Body of pancreas (tissue), 4 donors: ENCODE results near the gene OLFML3.

Experiments used
- CTCF ChIP-seq, 7 experiments: fragments of 450-650 bp in 4 of 7; fragments of 200-600 bp in 3 of 7; sonication (generic) in 3 of 7; IDR thresholded peaks; one replicate each; pipeline ENCODE4 v1.5.1; 2016 to 2019; ENCODE audit warnings: antibody characterized with exemption in 7 of 7
- POLR2A ChIP-seq, 3 donors: fragments of 450-650 bp; IDR thresholded peaks; one replicate each; pipeline ENCODE4 v1.6.1; 2016; ENCODE audit warnings: antibody characterized with exemption in 3 of 3, mild to moderate bottlenecking in 2 of 3

GRCh38 chr1:114026797-114027196 is 47.5 kb downstream of the OLFML3 start:
- TF ChIP-seq POLR2A (IDR thresholded peaks at IDR 0.05) (no peak), CTCF (IDR thresholded peaks at IDR 0.05) (no peak)
